GM11168 (cell line): ENCODE results near the gene IGFBPL1.
"Not testable (repeated sequence)": the region's sequence is repeated elsewhere in the genome, so short reads cannot be mapped to it uniquely, and the experiment has no call there.

Experiments
- in situ Hi-C: fragments of 300-500 bp; cut with MboI; formaldehyde crosslinking; loops from one replicate; pipeline ENCODE4 v1.12.0; 2022; ENCODE audit warnings: low sequenced_read_pairs; ENCODE audit not compliant: unreplicated experiment

IGFBPL1 gene

DNA sequence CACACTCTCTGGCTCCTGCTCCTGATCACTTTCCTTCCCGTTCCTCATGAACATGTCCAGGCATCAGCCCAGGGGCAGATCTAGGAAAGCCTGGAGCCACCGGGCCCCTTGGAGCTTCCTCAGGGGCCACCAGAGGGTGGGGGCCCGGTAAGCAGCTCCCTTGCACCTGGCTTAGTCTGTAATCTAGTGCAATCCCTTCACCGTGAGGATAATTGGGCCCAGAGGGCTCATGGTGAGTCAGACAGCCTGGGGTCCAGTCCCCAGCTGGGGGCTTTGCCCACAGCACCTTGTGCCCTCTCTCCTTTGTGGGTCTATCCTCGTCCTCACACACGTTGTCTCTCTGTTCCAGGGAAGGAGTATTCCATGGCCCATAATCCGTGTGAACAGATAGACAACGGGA lies 42.1 kb downstream of the IGFBPL1 start:
- in situ Hi-C loops: no loop called here

DNA sequence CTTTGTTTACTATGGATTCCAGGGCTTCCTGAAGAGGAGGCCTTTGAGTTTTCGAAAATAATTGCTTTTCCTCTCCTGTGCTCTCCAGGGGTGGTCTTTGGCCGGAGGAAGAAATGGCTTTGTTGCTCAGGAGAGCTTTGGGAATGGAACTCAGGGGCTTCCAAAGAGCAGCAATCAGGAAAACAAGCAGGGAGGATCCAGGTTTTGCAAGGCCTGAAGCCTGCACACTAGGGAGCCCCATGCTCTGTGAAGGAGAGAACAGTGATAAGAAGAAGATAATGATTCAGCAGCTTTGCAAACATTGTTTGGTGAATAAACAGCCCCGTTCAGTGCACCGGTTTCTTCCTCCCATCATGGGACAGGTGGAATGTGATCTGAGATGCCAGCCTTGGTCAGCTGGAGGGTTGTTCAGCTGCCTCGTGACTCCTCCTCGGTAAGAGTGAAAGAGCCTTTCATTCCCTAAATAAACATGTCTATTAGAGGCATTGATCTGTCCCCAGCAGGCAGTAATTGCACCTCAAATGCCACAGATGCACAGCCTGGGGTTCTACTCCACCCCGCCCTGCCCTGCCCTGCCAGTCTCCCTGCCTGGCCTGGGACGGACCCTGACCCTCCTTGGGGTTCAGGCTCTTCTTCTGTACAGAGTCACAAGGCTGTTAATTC lies 43.3 kb downstream of the IGFBPL1 start:
- in situ Hi-C loops: no loop called here

DNA sequence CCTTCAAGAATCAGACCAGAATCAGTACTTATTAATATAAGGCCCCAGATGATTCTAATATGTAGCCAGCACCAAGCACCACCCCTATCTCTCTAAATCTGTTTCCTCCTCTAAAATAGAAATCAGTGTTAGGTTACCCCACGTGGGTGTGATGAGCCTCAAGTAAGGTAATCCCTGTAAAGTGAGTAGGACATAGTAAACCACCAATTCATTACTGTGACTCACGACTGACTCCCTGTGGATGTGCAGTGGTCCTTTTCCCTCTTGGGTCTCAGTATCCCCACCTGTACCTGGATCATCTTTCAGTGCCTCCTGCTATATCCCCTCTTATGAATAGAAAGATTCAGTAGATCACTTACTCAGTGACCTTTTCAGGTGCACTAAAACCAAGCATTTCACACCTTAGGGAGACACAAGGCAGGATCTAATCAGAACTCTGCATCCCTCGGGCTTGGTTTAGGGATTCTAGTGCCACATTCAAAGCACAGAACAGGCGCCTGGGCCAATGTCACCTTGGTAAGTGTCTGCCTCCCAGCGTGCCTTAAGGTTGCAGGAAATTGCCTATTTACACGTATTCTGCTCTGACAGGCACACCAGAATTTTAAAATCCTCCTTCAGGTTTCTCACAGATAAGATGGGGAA lies 43.9 kb downstream of the IGFBPL1 start:
- in situ Hi-C loops: no loop called here

DNA sequence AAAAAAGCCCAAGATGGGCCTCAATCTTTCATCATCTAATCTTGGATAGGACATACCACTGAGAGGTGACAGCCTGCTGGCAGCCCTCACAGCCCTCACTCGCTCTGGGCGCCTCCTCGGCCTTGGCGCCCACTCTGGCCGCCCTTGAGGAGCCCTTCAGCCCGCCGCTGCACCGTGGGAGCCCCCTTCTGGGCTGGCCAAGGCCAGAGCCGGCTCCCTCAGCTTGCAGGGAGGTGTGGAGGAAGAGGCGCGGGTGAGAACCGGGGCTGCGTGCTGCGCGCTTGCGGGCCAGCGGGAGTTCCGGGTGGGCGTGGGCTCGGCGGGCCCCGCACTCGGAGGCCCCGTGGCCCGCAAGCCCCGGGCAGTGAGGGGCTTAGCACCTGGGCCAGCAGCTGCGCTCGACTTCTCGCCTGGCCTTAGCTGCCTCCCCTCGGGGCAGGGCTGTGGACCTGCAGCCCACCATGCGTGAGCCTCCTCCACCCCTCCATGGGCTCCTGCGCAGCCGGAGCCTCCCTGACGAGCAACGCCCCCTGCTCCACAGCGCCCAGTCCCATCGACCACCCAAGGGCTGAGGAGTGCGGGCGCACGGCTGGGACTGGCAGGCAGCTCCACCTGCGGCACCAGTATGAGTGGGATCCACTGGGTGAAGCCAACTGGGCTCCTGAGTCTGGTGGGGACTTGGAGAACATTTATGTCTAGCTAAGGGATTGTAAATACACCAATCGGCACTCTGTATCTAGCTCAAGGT lies 46.7 kb downstream of the IGFBPL1 start:
- in situ Hi-C loops: not testable (repeated sequence)

DNA sequence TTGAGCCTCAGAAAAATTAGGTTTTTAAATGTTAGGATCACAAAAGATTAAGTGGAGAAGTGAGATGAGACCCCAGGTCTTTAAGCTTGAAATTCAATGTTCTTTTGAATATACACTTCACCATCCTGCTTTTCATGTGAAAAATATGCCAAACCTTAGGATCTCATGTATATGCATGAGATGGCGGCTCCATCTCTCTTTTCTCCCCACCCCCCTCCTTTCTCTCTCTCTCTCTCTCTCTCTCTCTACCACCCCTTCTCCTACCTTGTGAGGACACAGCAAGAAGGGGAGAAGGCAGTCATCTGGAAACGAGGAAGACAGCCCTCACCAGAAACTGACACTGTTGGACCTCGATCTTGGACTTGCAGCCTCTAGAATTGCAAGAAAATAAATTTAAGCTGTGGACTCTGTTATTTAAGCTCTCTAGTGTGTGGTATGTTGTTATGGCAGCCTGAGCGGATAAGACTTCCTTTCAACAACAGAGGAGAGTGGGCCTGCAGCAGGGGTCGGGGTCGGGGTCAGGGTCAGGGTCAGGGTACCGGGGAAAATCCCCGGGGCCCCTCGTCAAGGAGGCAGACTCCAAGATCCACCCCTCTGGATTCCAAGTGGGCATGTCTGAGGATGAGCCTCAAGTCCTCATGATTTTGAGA lies 48.1 kb downstream of the IGFBPL1 start:
- in situ Hi-C loops: no loop called here

DNA sequence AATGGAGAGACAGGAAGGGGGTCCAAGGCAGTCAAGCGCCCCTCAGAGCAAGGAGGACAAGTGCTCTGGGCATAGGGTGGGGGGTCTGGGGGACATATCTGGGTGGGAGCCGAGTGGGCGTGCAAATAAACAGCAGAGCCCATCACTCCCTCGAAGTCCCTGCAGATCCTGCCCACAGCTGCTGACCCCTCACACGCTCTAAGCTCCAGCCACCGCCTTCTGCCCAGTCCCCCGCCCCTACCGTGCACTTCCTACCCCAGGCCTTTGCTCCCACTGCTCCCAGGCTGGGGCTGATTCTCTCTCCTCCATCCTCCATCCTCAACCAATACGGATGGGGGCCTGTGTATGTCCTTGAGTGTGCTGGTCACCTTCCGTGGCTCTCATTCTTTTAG lies 48.7 kb downstream of the IGFBPL1 start:
- in situ Hi-C loops: no loop called here

DNA sequence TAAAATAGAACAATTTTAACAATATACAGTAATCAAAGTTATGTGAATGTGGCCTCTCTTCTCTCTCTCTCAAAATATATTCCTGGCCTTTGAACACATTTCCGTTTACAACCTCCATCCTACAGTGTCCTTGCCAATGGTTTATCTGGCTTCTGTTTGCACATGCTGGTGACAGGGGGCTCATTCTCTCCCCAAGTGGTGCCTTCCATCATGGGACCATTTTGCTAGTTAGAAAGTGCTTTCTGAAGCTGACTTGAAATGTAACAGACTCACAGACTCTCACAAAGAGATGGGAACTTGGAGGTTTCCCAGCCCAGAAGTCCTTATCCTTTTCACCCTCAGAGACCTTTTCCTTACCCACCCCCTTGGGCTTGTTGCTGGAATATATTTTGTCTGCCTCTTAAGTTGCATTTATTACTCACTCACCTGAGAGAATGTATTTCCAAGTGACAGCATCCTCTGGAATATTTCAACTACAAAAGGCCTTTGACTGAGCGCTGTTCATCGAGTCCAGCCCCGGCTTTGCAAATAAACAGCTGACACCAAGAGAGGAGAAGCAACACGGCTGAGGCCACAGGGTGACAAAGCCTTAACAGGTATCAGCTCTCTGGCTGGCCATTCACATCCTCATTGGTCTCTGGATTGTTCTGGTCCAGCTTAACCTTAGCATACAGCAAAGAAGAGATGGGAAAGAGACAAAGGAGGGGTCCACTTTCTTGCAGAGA lies 49.2 kb downstream of the IGFBPL1 start:
- in situ Hi-C loops: loop anchor here (25.0 kb wide), 1 partner anchor 463 kb away; the partner anchor contains the start of gene SLC25A51

DNA sequence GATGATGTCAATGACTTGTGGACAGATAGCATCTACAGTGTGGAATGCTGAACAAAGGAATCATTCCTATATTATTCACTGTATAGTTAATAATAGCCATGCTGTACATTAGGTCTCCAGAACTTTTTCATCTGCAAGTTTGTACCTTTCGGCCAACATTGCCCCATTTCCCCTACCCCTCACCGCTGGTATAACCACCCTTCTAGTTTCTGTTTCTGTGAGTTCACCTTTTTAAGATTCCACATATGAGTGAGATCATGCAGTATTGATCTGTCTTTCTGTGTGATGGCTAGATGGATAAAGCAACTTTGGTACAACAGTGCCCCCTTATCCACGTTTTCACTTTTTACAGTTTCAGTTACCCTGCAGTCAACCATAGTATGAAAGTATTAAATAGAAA lies 50.6 kb downstream of the IGFBPL1 start:
- in situ Hi-C loops: loop anchor here (25.0 kb wide), 1 partner anchor 461 kb away; the partner anchor contains the start of gene SLC25A51

DNA sequence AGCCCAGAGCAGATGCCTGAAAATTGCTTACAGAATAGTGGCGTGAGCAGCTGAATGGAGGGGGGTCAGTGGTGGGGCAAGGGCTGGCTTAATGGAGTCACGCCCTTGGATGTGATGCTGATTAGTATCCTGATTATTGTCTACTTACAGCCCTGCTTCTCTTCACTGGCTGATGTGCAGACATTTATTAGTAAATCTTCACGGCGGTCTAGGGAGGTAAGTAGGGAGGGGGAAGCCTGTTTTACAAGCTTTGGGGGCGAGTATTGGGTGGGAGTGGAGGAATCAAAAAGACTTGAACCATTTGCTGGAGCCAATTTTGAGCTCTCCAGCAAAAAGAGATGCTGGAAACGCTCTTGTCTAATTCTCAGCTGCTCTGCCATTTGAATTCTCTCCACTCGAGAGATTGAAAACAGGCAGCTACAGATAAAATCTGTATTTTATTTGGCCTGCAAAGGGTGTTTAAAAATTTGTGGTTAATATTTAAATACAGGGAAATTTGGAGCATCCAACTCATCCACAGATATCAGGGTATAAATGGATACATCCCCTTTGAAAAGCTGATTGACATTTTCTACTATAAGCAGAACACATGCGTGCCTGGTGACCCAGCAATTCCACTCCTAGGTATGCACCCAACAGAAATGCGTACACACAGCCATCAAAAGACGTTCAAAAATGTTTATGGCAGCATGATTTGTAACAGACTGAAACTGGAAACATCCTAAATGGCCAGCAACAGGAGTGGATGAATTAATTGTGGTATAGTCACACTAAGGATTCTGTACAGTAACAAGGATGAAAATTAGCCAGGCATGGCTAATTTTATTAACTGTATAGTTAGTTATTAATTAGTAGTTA lies 51.3 kb downstream of the IGFBPL1 start:
- in situ Hi-C loops: loop anchor here (25.0 kb wide), 1 partner anchor 461 kb away; the partner anchor contains the start of gene SLC25A51

DNA sequence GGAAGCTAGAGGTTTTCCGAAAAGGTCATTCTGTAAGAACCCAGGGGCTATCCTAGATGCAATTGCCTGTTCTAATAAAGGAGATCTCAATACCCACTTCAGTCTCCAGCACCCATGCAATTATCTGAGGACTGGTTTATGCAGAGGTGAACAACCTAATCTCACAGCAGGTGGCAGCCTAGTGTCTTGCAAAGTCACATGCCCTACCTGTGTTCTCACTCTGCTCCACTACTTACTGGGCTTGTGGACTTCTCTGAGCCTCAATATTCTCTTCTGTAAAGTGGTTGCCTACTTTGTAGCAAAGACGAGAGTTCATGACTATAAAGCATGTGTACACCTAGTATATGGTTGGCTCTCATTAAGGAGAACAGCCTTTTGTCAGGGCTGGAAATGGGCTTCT lies 52.8 kb downstream of the IGFBPL1 start:
- in situ Hi-C loops: loop anchor here (25.0 kb wide), 1 partner anchor 459 kb away; the partner anchor contains the start of gene SLC25A51

DNA sequence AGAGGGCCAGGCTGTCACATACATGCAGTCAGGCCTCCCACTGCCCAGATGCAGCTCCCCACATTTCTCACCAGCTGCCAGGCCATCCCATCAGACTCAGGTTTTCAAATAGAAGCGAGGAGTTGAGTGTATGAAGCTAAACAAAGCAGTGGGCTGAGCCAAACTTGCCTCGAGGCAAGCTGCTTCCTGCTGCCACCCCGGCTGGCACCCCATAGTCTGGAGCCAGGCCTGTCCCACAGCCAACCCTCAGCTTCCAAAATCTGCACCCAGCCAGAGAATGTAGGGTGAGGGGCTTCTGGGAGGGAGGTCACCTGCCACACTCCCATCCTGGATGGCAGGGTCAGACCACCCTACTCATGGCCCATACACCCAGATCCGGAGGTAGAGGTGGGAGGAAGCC lies 54.1 kb downstream of the IGFBPL1 start:
- in situ Hi-C loops: loop anchor here (25.0 kb wide), 1 partner anchor 458 kb away; the partner anchor contains the start of gene SLC25A51

DNA sequence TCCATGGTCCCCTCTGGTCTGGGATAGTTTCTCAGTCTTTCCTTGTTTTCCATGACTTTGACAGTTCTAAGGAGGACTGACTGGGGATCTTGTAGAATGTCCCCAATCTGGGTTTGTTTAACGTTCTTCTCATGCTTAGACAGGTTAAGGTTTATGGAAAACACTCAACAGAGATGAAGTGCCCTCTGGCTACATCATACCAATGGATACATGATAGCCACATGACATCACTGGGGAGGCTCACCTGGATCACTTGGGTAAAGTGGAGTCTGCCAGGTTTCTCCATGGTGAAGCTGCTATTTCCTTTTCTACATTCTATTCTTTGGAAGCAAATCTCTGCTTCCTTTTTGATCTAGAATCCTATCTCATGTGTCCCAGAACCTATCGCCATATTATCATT lies 55.5 kb downstream of the IGFBPL1 start:
- in situ Hi-C loops: loop anchor here (25.0 kb wide), 1 partner anchor 456 kb away; the partner anchor contains the start of gene SLC25A51

DNA sequence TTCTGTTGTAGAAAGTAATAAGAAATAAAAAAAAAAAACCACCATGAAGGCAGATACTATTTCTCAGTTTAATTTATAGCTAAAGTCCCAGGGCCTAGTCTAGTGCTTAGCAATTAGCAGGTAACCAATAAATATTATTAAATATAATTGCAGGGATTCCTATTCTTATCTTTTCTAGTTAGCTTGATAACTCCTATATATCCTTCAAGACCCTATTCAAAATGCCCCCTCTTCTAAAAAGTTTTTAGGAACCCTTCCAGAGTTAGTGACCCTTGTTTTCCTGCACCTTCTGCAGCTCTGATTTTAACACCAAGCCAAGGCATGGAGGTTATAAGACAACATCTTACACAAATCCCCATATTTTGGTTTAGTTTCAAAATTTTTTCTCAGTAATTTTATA lies 56.4 kb downstream of the IGFBPL1 start:
- in situ Hi-C loops: loop anchor here (25.0 kb wide), 1 partner anchor 456 kb away; the partner anchor contains the start of gene SLC25A51

DNA sequence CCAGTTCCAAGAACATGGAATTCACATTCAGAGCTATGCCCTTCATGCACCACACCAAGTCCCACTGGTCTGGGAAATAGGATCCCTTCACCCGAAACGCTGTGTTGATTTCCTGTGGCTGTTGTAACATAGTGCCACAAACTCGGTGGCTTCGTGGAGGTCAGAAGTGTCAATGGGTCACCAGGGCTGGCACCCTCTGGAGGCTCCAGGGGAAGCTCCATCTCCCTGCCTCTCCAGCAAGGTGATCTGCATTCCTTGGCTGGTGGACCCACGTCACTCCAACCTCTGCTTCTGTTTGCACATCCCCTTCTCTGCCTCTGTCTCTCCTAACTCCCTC lies 60.7 kb downstream of the IGFBPL1 start:
- in situ Hi-C loops: loop anchor here (25.0 kb wide), 1 partner anchor 451 kb away; the partner anchor contains the start of gene SLC25A51

DNA sequence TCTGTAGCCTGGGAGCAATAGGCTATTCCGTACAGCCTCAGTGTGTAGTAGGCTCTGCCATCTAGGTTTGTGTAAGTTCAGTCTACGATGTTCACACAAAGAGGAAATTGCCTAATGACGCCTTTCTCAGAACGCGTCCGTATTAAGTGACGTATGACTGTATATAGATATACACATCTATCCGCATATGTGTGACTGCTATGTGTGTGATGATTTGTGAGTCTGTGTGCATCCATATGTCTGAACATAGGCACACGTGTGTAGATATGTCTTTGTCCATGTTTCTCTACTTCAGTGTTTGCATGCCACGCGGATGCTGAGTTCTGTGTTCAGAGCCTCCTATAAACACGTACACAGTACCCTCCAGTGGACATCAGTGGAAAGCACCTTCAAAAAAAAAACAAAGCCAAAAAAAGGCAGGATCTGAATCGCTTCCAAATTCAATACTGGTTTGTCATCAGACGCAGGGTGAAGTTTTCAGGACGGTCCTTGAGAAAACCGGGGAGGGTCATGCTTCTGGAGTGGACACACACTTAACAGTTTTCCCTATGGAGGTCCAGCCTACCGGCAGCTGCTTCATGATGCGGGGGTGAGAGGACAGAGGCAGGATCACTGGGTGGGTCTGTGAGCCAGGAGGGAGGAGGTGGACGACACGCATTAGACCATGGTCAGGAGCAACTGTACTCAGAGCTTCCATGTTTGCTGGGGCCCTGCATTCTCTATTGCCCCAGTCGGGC lies 61.2 kb downstream of the IGFBPL1 start:
- in situ Hi-C loops: loop anchor here (25.0 kb wide), 1 partner anchor 451 kb away; the partner anchor contains the start of gene SLC25A51

DNA sequence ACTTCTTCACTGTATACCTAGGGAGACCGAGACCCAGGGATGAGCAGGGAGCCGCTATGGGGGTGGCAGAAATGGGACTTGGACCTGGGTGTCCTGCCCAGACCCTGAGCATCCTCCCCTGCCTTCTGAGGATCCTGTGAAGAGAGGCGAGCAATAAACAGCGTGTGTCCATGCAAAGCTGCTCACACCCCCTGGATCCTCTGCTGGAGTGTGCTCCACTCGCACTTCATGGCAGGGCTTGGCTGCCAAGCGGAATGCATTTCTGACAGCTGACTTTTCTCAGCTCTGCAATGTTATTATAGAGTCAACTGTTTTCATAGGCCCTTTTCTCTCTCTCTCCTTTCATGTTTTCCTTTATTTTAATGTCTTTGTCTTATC lies 62.8 kb downstream of the IGFBPL1 start:
- in situ Hi-C loops: loop anchor here (25.0 kb wide), 1 partner anchor 449 kb away; the partner anchor contains the start of gene SLC25A51

DNA sequence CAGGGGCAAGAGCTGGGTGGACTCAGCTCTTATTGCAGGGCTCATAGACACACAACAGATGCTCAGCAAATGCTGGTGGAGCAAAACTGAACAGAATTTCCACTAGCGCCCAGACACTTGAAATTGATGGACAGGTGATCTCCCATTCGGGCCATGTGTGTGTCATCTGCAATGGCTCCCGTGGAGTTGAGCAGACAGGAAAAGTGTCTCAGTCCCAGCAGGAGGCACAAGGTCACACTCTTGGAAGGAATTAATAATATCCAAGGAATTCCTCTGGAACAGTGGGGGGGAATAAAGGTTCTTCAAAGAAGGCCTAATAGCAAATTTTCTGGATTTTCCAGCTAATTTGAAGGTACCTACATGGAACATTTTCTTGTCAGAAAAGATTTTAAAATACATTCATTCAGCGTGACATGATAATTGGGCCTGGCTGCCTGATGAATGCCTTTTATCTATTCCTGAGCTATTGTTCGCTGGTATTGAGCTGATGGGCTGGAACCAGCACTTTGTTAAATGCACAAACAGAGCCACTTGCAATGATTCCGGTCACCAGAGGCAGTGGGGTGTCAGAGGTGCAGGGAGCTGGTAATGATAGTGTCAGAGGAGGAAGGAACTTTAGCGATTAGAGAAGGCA lies 63.3 kb downstream of the IGFBPL1 start:
- in situ Hi-C loops: loop anchor here (25.0 kb wide), 1 partner anchor 449 kb away; the partner anchor contains the start of gene SLC25A51
